ENCODE results near the gene LURAP1L.

GRCh38 chr9:12817702-12818101 lies 42.9 kb downstream of the LURAP1L start:
- no peak for TF ChIP-seq SMC3 (conservative IDR thresholded peaks at IDR 0.05; ENCODE audit: insufficient read depth, low read depth, low read length)
- TF ChIP-seq TGIF2 (CRISPR knock-in tag; IDR thresholded peaks at IDR 0.05) = no peak
- no peak for TF ChIP-seq PHF20 (IDR thresholded peaks at IDR 0.05; ENCODE audit: partially characterized antibody)
- no peak for TF ChIP-seq ZNF512 (tag; IDR thresholded peaks at IDR 0.05)
- TF ChIP-seq SP2 (IDR thresholded peaks at IDR 0.05; ENCODE audit: extremely low read depth, low read depth, low read length, poor library complexity, severe bottlenecking) = no peak
- TF ChIP-seq MYC (IDR thresholded peaks at IDR 0.05; ENCODE audit: low read depth, low read length) = no peak
- no peak for TF ChIP-seq MYC (CRISPR knock-in tag; IDR thresholded peaks at IDR 0.05; ENCODE audit: borderline replicate concordance, low read depth)
- no peak for TF ChIP-seq ZNF174 (CRISPR knock-in tag; IDR thresholded peaks at IDR 0.05)
